ENCODE measurements around the gene FIGN.

DNA sequence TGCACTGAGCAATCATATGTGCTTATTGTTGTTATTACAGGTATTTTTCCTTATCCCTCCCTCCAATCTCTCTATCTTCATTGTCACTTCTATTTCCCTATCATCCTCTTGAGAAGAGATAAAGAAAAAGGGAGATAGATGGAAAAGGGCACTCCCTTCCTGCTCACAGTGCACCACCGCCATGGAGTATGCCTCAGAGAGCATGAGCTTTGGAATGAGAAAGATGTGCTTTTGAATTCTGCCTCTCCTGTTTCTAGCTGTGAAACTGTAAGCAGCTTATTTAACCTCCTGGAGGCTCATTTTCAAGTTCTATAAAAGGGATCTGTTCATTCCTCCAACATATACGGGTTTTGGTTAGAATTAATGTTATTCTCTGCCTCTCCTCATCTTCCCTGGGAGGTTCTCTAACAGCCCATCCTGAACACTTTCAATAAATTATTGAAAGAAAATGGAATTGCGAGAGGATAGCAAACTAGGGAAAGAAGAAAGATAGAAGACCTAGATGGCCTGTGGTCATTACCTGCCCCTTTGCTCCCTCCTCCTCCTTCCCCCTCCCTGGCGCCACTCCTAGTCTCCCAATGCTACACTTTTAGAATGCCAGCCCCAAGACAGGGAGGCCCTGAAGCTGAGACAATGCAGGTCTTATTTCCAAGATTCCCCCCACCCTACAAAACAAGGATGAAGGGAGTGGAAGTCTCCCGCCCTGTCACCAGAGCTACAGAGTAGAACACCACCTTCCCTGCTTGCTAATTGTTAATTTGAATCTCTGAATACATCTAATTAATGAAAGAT, 37.8 kb downstream of the FIGN start:
- TF ChIP-seq, protein P1, sequence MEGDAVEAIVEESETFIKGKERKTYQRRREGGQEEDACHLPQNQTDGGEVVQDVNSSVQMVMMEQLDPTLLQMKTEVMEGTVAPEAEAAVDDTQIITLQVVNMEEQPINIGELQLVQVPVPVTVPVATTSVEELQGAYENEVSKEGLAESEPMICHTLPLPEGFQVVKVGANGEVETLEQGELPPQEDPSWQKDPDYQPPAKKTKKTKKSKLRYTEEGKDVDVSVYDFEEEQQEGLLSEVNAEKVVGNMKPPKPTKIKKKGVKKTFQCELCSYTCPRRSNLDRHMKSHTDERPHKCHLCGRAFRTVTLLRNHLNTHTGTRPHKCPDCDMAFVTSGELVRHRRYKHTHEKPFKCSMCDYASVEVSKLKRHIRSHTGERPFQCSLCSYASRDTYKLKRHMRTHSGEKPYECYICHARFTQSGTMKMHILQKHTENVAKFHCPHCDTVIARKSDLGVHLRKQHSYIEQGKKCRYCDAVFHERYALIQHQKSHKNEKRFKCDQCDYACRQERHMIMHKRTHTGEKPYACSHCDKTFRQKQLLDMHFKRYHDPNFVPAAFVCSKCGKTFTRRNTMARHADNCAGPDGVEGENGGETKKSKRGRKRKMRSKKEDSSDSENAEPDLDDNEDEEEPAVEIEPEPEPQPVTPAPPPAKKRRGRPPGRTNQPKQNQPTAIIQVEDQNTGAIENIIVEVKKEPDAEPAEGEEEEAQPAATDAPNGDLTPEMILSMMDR (conservative IDR thresholded peaks at IDR 0.05), result no peak
- no peak for TF ChIP-seq ZFX (IDR thresholded peaks at IDR 0.05)
